WTC11 (cell line): ENCODE results near the gene ARTN.

Source experiments
- ATF1 ChIP-seq: sonication (generic); formaldehyde crosslinking; IDR thresholded peaks from 2 replicates; pipeline ENCODE4 v1.8.1; 2023; ENCODE audit warnings: mild to moderate bottlenecking, moderate library complexity, missing genetic modification reagents
- CTCF ChIP-seq: fragments of 200-600 bp; IDR thresholded peaks from 2 replicates; pipeline ENCODE4 v1.8.0; 2022; ENCODE audit warnings: antibody characterized with exemption
- JUN ChIP-seq: sonication (generic); formaldehyde crosslinking; IDR thresholded peaks from 2 replicates; pipeline ENCODE4 v1.8.0; 2023; ENCODE audit warnings: mild to moderate bottlenecking, missing genetic modification reagents
- PREB ChIP-seq: sonication (generic); formaldehyde crosslinking; IDR thresholded peaks from 2 replicates; pipeline ENCODE4 v1.8.1; 2022; ENCODE audit warnings: mild to moderate bottlenecking, missing genetic modification reagents, moderate library complexity, borderline replicate concordance
- ZNF281 ChIP-seq: sonication (generic); formaldehyde crosslinking; IDR thresholded peaks from 2 replicates; pipeline ENCODE4 v1.8.0; 2023; ENCODE audit warnings: mild to moderate bottlenecking, missing genetic modification reagents
- ZNF512 ChIP-seq: sonication (generic); formaldehyde crosslinking; IDR thresholded peaks from 2 replicates; pipeline ENCODE4 v1.8.1; 2022; ENCODE audit warnings: missing genetic modification reagents, borderline replicate concordance
- TF ChIP-seq, protein P1 (sequence below): sonication (generic); formaldehyde crosslinking; IDR thresholded peaks from 2 replicates; pipeline ENCODE4 v1.8.0; 2022; ENCODE audit warnings: mild to moderate bottlenecking, missing genetic modification reagents

DNA sequence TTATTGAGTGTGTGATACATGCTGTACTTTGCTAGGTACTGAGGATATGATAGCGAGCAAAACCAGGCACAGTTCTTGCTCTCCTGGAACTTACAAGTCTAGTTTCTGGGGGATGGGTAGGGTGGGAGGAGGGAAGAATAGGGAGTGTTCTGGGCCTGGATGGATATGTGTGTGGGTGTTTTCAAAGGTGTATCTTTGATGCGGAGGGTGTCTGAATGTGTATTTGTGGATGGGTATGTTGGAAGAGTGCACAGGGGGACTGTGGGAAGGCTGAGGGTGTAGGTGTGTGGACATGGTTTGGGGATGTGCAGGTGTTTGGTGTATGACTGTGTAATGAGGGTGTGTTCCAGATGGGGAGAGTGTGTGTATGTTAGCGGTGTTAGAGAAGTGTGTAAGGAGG is 31.7 kb downstream of the ARTN start:
- TF ChIP-seq JUN (CRISPR knock-in tag): no peak
- TF ChIP-seq CTCF: no peak
- TF ChIP-seq ZNF512 (CRISPR knock-in tag): no peak
- no peak for TF ChIP-seq ZNF281 (CRISPR knock-in tag)
- TF ChIP-seq, protein P1, sequence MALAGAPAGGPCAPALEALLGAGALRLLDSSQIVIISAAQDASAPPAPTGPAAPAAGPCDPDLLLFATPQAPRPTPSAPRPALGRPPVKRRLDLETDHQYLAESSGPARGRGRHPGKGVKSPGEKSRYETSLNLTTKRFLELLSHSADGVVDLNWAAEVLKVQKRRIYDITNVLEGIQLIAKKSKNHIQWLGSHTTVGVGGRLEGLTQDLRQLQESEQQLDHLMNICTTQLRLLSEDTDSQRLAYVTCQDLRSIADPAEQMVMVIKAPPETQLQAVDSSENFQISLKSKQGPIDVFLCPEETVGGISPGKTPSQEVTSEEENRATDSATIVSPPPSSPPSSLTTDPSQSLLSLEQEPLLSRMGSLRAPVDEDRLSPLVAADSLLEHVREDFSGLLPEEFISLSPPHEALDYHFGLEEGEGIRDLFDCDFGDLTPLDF (CRISPR knock-in tag): no peak
- no peak for TF ChIP-seq ATF1 (CRISPR knock-in tag)
- no peak for TF ChIP-seq PREB
